Stimulated activated CD4-positive, alpha-beta T cell treated with anti-CD3 and anti-CD28 coated beads, Interleukin-12 subunit alpha, Interleukin-12 subunit beta, amount 100 ng/mL, for 4 hours (primary cell): ENCODE results near the gene SPEF2.

Experiments
- DNase-seq: peaks from one replicate; pipeline ENCODE4 v3.0.0-alpha.2; 2020

SPEF2 gene

GRCh38 chr5:35789732-35790456 lies 172.2 kb downstream of the SPEF2 start:
- DNase-seq, result no peak

- no peak for DNase-seq
Measured at GRCh38 chr5:35790457-35790822, 172.8 kb downstream of the SPEF2 start.

GRCh38 chr5:35794328-35794619 lies 176.6 kb downstream of the SPEF2 start:
- no peak for DNase-seq

DNA sequence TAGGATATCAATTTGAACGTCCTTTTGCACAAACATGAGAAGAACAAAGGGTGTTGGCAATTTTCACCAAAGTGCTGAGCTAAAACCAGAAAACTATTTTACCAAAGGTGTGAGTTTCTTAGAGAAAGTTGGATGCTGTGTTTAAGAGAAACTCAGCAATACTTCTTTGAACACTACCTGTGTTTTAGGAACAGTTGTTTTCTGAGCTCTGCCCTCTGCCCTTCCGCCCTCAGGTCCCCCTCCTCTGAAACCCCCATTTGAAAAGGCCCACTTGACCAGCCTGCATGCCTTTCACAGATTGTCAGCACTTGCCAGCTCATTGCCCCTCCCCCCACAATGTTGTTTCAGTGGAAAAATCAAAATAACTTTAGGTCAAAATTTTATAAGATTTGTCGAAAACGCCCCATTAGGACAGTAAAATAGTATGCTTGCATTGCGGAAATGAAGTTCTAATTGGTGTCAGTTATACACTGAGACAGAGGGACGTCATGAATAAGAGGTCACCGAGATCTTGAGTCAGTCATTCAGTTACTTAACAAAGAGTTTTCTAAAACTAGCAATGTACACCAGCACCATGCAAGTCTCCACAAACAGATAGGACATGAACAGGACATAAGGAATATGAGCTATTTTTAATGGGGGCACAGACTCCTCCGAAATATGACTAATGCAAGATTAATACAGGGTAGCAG lies 177.2 kb downstream of the SPEF2 start:
- no peak for DNase-seq

DNA sequence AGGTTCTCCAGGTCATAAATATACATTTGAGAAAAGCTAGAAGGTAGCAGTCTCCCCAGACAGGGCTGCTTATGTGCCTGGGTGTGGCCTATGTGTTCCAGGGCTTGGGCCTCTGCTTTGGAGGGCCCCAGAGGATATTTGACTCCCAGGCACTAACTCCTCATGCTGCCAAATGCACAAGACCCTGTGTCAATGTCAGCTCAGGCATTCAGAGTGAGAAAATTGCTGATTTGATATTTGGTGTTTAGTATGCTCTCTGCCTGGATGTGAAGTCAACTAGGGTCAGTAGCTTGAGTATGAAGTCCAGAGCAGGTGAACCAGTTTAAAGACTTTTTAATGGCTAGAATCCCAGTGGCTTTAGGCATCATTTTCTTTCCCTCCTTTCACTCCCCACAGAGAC lies 181.5 kb downstream of the SPEF2 start:
- DNase-seq, result no peak

DNA sequence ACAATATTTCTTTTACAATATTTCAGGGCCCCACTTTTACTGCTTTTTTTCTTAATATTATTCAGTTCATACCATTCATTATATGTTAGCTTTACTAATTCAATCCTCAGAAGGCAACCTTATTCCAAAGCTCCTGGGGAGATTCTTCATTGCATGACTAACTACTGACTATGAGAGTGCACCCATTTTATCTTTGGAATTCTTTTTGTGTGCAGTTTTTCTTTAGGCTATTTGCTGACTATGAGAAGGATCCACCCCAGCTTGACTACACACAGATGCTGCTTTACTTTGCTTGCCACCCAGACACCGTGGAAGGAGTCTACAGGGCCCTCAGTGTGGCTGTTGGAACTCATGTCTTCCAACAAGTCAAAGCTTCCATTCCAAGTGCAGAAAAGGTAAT lies 182.1 kb downstream of the SPEF2 start:
- no peak for DNase-seq

DNA sequence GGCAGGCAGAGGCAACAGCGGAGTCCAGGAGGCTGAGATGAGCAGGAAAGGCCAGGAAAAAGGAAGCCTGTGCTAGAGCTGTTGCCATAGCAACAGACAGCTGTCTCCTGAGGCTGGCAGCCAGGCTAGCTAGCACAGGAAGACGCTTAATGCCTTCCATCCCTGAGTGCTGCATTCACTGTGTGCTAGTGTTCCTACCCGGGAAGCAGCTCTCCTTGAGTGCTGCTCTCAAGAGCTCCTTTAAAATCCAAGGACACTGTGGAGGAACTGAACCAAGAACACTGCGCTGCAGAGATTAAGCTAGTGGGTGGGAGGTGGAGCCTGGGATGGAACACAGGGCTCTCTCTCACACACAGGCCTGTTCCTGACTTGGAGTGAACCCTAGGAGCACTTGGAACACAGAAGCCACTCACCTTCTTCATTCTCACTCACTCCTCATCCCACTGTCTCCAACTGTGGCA lies 185.6 kb downstream of the SPEF2 start:
- DNase-seq, result no peak

DNA sequence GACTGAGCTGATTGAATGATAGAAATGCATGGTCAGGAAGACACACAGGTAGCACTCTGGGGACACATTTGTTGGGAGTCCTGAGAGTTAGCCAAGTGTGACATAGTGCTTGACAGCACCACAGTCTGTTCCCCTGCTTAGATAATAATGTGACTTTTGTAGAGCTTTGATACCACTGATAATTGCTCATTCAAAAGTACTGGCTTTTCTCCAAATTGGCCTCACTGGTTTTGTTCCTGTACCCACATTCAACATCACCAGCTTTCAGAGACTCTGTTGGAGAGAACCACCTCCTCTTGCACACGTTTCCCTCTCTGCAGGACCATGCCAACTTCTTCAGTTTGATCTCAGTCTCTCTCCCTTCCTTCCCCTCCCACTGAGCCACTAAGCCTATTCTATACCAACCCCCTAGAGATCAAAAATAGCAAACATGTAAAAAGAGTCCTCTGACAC lies 186.6 kb downstream of the SPEF2 start:
- DNase-seq, result no peak

DNA sequence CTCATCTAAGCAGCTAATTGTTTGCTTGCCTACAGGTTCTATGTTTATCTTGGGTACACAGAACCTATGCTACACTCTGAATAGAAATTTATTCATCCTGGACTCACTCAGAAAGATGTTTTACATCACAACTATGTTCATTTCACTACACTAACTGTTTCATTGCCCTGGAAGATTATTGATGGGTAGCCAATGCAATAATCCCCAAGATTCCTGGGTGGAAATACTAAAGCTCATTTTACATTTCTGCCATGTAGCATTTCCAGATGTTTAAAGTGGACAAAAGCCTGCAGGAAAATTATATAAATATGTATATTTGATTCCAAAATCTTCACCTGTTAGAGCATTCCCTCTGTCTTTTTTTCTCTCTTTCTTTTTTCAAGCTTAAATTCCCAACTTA lies 187.2 kb downstream of the SPEF2 start:
- DNase-seq, result no peak

- no peak for DNase-seq
Measured at GRCh38 chr5:35810601-35811000, 192.9 kb downstream of the SPEF2 start.

DNA sequence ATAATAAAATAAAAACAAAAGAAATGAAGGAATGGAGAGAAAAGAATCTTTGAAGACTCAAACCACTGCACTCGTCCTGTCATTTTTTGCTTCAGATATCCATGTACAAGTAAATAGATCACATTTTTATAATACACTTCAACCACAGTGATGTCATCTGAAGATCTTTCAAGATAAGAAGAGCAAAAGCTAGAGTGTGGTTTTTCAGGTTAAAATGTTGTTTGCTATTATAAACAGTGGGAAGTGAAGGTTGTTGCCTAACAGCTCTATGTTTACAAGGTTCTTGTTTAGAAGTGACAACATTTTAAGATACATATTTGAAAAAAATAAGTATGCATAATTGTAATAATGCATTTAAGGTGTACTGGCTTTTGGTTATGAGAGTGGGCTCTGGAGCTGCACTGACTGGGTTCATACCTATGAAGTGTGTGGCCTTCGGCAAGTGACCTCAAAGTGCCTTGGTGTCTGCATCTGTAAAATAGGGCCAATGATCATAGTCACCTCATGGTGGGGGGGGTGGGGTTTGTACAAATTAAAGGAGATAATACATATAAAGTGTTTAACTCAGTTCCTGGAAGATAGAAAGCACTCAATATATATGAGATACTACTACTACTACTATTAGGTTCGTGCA lies 193.6 kb downstream of the SPEF2 start:
- DNase-seq, result no peak

GRCh38 chr5:35813521-35813920 lies 195.9 kb downstream of the SPEF2 start:
- DNase-seq, result no peak

GRCh38 chr5:35815089-35815936 lies 197.7 kb downstream of the SPEF2 start:
- no peak for DNase-seq

GRCh38 chr5:35816881-35817521 lies 199.3 kb downstream of the SPEF2 start:
- DNase-seq, result no peak

DNA sequence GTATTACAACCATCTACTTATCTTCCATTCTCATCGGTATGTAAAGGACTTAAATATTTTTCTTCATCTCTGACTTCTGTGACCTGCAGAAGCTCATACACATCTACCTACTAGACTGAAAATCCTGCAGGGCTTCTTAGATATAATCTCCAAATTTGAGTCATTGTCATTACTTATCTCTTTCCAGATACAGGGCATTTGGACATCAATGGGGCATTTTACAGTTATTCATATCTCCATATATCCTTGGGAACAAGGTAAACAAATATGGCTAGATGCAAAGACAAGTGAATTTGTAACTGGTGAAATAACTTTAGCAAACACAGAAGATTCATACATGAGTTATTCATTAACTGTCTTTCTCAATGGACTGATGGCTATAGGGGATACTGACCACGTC lies 201.4 kb downstream of the SPEF2 start:
- no peak for DNase-seq

GRCh38 chr5:35819668-35820067 lies 202.0 kb downstream of the SPEF2 start:
- DNase-seq, result no peak

GRCh38 chr5:35820735-35821134 lies 203.1 kb downstream of the SPEF2 start:
- no peak for DNase-seq

DNA sequence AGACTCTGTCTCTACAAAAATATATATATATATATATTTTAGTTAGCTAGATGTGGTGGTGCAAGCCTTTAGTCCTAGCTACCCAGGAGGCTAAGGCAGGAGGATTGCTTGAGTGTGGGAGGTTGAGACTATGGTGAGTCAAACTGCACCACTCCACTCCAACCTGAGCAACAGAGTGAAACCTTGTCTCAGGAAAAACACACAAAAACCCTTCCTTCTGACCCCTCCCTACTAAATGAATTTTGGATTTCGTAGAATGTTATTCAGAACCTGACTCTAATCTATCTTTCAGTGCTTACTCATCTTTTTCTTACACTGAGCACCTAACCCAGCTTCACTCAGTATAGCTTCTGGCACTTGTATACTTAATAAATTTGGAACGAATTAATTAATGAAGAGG lies 203.8 kb downstream of the SPEF2 start:
- no peak for DNase-seq

DNA sequence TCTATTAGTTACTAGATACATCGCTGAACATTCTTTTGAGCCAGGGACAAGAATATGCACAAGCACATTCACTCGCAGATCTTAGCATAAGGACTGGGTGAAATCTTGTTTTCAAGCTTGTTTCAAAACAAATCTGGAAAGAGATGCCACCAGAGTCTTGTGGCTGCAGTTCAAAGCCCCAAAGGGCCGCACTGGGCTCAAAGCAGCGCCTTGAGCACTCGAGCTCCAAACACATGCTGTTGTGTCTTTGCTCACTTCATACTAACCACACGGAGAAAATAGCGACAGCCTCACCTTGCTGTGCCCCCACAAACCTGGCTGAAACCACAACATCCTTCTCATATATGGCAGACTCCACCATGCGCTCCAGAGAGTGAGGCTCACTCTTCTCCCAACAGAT lies 204.8 kb downstream of the SPEF2 start:
- no peak for DNase-seq

DNA sequence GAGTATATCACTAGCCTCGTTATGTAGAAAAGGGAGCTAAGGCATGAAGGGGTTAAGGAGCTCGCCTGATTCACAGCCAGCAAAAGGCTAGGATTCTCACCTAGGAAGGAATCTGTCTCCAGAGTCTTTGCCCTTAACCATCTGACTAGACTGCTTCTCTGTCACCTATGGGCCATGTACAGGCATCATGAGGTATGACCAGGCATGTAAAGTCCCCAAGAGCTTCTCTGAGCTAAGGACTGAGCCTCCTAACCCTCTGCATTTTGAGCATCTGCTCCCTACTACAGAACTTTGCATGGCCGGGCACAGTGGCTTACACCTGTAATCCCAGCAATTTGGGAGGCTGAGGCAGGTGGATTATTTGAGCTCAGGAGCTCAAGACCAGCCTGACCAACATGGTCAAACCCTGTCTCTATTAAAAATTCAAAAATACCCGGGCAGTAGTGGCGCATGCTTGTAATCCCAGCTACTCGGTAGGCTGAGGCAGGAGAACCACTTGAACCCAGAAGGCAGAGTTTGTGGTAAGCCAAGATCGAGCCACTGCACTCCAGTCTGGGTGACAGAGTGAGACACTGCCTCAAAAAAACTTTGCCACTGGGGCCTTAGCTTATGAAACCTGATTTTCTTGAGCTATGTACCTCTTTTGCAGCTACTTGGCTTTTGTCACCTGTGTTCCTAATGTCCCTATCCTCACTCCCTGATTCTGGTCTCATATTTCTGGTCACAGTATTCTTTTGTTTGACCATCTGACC lies 205.9 kb downstream of the SPEF2 start:
- DNase-seq, result no peak

DNA sequence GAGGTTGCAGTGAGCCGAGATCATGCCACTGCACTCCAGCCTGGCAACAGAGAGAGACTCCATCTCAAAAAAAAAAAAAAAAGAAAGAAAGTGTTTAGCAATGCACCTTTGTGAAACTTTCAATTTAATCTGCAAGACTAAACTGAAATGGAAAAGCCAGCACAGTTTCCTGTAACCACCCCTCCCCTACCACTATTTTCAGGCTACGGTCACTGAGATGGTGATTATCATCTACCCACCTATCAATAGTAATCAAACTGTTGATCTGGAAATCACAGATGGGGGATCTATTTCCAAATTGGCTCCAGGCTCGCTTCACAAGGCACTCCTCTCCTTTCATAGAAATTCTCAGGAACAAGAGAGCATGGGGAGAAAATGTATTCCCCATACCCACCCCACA lies 208.4 kb downstream of the SPEF2 start:
- DNase-seq, result no peak

DNA sequence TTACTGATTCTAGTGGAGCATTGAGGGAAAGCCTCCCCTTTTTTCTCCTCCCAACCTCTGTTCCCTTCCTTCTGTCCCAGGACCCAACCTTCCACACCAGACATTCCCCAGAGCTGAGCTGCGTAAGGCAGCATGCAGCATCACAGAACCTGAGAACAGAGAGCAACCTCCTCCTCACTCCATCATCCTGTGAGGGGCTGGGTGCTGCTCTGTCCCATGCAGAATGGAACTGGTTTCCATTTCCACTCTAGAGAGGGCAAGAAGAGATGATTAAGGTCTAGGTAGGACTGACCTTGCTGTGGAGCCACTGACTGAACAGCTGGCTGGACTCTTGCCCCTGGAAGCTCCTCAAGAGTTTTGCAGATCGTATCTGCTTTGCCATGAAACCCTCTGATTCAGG lies 208.9 kb downstream of the SPEF2 start:
- no peak for DNase-seq
